ENCODE results near the gene MAGEB6.
"Not testable (repeated sequence)": the region's sequence is repeated elsewhere in the genome, so short reads cannot be mapped to it uniquely, and the experiment has no call there.

MAGEB6 gene, protein sequence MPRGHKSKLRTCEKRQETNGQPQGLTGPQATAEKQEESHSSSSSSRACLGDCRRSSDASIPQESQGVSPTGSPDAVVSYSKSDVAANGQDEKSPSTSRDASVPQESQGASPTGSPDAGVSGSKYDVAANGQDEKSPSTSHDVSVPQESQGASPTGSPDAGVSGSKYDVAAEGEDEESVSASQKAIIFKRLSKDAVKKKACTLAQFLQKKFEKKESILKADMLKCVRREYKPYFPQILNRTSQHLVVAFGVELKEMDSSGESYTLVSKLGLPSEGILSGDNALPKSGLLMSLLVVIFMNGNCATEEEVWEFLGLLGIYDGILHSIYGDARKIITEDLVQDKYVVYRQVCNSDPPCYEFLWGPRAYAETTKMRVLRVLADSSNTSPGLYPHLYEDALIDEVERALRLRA

DNA sequence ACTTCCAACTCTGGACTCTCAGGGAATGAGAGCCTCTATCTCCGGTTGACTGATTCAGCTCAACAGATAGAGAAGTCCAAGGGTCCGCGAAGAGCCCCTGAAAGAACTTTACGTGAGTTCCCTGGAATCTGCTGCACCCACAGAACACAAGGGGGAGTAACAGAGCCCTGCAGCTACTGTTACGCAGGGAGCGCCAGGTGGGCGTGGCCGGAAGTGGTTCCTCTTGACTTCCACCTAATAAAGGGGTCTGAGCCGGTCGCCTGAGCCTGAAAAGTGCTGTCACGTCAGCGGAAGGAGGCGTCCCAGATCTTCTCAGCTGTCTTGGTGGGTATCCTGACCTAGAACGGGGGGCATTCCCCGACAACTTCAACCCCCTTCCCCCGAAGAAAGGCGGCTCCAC, at the start of gene MAGEB6:
TSS of gene MAGEB6 (plus strand) at position 237 of the 400 bp plus-strand sequence. CDS start 1,407 bp downstream, outside the sequence.
- DNase-seq (ENCODE audit: insufficient read length, low spot score) (no peak), FAIRE-seq (no peak)

DNA sequence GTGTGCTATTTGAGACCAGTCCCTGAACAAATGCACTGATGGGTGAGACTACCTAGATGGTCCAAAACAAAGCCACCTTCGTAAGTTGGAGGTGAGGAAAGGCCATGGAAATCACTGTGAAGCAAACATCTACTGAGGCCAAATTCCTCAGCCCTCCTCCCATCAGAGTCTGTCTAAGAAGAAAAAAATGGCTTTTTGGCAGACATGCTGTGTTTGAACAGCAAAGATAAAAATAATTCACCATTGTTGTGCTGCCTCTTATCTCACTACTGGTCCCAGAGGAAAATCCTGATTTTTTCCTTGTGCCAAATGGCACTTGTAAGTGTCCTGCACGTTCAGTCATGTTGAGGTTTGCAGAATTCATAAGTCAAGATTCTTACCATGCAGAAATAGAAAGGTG, 46.2 kb upstream of the MAGEB6 start:
- FAIRE-seq (no peak), DNase-seq (ENCODE audit: insufficient read length, low spot score) (no peak)

DNA sequence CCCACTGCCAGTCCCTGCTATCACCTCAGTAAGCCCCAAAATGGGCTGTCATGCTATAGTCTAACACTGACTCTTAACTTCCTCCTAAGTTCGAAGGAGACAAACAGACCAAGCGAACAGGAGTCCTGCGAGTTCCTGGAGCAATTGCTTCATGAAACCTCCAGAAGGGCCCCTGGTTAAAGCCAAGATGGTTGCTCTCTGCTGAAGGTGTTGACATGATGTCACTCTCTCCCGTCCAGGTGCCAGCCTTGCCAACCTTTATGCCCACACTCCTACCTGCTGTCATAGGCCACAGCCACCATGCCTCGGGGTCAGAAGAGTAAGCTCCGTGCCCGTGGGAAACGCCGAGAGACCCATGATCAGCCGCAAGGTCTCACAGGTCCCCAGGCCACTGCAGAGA, 31.9 kb upstream of the MAGEB6 start, which contains the start of gene MAGEB6B:
TSS of gene MAGEB6B (plus strand) at position 301 of the 400 bp plus-strand sequence. CDS start at position 301, 0 bp downstream.
- no peak for FAIRE-seq
- DNase-seq (ENCODE audit: insufficient read length, low spot score): no peak

DNA sequence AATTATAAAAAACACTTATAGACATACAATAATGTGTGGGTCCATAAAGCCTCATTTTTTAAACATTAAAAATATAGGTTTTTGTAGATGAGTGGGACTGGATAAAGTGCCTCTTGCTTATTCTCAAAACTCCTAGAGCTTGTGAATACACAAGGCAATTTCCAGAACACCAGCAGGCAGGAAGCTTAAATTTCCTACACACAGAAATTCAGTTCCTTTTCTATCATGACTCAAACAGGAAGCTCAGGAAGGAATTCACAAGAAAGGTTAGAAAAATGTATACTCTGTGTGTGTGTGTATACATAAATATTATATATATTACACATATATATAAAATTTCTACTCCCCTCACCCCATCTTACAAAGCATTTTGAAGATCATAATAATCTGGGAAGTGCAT, 11.3 kb downstream of the MAGEB6 start:
- DNase-seq (ENCODE audit: insufficient read length, low spot score) (no peak), FAIRE-seq (no peak)

DNA sequence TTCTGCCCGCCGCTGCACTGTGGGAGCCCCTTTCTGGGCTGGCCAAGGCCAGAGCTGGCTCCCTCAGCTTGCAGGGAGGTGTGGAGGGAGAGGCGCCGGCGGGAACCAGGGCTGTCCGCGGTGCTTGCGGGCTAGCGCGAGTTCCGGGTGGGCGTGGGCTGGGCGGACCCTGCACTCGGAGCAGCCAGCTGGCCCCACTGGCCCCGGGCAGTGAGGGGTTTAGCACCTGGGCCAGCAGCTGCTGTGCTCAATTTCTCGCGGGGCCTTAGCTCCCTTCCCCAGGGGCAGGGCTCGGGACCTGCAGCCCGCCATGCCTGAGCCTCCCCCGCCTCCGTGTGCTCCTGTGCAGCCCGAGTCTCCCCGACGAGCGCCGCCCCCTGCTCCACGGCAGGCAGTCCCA, 12.5 kb downstream of the MAGEB6 start:
- FAIRE-seq; DNase-seq (ENCODE audit: insufficient read length, low spot score): not testable (repeated sequence)

DNA sequence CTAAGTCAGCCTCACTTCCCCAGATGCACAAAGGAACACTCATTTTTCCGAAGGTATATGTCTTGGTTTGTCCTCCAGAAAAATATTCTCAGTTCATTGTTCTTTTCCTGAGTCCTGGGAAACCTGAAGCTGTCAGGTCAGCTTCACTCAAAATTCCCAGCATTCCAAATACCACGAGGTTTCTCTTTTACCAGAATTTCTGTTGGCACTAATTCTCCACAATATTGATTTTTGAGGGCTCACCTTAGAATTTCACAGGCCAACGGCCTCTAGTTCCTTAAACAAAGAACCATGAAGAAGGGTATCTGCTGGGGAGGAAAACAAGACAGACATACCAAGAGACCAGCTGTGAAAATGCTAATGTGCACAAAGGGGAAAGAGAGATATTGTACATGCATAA, 15.8 kb downstream of the MAGEB6 start:
- FAIRE-seq: no peak
- no peak for DNase-seq (ENCODE audit: insufficient read length, low spot score)

DNA sequence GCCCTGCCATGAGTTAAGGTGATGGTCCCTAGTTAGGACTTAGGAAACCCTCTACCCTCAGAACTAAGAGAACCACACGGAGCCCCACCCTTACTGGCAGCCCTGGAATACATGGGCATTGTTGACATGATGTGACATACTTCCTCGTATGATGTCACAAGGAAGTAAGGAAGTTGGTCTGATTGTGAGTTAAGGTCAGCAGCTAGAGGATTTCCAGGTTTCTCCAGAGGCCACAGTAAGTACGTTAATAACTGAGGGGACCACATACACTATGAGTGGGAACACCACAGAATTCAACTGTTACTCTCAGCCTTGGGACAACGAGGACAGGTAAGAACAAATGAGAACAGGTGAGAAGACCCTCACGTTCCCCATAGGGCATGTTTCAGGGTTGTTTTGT, 23.6 kb downstream of the MAGEB6 start, which contains the start of gene MAGEB5:
TSS of gene MAGEB5 (plus strand) at position 301 of the 400 bp plus-strand sequence. CDS start 1,133 bp downstream, outside the sequence.
- DNase-seq (ENCODE audit: insufficient read length, low spot score): no peak
- no peak for FAIRE-seq

DNA sequence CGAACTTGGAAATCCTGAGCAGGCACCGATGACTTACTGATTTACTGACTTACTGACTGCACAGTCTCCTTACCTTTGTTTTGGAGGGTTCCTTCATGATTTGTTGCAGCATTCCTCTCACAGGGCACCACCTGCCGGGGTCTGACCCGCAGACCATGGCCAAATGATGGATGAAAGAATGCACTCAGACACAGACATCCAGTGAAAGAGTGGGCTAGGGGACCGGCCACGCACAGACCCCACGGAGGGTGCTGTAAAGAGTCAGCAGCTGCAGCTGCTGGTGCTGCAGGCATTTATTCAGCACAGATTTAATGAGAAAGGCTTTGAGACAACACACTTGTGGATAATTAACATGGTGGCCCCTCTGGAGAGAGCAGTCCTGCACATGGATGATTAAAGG, 27.1 kb downstream of the MAGEB6 start:
- no peak for FAIRE-seq

DNA sequence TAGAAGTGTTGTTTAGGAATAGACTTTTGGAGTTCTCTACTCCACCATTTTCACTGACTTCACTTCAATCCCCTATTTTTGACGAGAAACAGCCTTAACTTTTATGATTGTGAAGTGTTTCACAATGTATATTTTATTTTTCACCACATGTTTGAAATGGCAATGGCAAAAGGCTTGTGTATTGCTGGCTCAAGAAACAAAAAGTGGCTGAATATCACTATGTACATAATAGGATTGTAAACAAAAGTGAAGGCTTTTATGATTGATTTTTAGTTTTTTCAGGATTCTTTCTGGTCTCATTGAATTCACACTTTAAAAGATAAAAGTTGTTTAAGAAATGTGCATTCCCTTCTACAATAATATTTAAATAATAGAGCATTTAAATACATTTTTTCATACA, 41.9 kb downstream of the MAGEB6 start:
- no peak for FAIRE-seq
- DNase-seq (ENCODE audit: insufficient read length, low spot score): no peak

More for the DNA sequence above, 27.1 kb downstream of the MAGEB6 start:
- DNase-seq (ENCODE audit: insufficient read length, low spot score): no peak

Measured in GM19239 (cell line).